Caki2 (cell line): ENCODE results near the gene TAF12. TPM values are rescaled to one million over a fixed set of nuclear protein-coding genes. Genes with fewer than 3 reads are reported as not detected.
"Not testable (repeated sequence)": the region's sequence is repeated elsewhere in the genome, so short reads cannot be mapped to it uniquely, and the experiment has no call there.

Source experiments
- DNase-seq: peaks from one replicate; pipeline ENCODE4 v3.0.0-alpha.2; 2015; ENCODE audit warnings: low read depth
- in situ Hi-C: cut with HindIII; loops from 2 replicates; pipeline ENCODE4 v1.10.0; 2016; ENCODE audit warnings: low sequenced_read_pairs, low pct_unique_long_range_greater_than_20kb, mixed read lengths
- total RNA-seq: library from RNA; depleted of rRNA; stranded (reverse); fragments of >200 nt; shearing (Covaris generic); gene quantifications from 2 replicates; pipeline ENCODE4 v1.2.3, GENCODE V29; 2014; ENCODE audit warnings: low replicate concordance; rRNA removed

Gene TAF12, protein sequence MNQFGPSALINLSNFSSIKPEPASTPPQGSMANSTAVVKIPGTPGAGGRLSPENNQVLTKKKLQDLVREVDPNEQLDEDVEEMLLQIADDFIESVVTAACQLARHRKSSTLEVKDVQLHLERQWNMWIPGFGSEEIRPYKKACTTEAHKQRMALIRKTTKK
- total RNA-seq = 19.7 and 27.3 TPM in 2 replicates

DNA sequence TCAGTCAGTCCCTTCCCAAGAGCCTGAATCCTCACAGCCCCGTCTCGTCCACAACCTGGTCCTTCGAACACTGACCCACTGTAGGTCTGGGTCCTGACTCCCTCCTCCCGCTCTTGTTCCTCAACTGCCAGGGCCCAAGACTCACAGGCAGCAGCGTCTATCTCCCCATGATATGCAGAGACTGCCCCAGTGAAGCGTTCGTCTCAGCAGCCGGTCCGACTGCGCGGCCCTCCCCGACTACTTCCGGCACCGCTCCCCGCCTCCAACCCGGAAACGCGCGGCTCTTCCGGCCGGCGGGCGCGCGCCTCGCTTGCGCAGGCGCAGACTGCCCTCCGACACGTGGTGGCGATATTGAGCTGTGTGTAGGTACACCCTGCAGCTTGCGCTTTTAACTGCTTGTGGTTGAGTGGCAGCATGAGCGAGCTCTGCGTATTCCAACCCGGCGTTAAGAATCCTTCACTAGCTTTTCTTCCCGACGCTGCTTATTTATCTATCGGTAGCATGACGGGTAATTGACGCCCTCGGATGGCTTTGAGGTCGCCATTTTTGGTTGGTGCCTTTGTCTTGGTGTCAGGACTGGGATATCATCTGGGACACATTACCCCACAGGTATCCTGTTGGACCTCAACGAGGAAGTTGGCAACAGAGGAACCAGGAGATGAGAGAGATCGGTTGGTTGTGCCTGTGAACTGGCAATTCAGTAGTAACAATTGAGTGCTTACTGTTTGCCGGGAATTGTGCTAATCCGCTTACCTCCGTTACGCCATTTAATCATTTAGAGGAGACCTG, at the start of gene TAF12:
Gene TAF12, minus strand, starts transcription at position 221 of the 789 bp plus-strand sequence. CDS start 20,986 bp downstream, outside the sequence.
- in situ Hi-C loops = no loop called here
- peak; percentile 98 for DNase-seq

DNA sequence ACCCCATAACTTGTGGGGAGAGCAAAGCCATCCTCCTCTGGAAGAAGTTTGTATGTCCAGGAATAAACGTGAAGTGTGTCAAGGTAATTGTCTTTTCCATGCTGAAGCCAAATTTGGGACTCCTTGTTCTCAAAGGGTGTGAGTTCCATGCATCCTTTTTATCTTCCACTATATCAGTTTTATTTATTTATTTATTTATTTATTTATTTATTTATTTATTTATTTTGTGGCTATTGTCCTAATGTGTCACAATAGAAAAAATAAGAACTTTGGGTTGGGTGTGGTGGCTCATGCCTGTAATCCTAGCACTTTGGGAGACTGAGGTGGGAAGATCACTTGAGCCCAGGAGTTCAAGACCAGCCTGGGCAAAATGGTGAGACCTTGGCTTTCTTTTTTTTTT, 48.8 kb upstream of the TAF12 start:
- DNase-seq, in situ Hi-C loops: not testable (repeated sequence)

DNA sequence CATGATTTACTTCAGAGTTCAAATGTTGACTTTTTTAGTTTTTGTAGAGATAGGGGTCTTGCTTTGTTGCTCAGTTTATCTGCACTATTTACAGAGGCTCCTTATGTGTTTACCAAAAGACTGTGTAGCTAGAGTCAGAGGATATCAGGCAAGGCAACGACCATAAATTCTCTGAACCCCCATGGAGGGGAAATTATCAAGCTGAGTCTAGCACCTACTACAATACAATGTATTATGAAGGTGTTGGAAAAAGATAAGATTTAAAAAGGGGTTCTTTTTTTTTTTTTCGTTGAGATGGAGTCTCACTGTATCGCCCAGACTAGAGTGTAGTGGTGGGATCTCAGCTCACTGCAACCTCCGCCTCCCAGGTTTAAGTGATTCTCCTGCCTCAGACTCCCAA, 42.1 kb upstream of the TAF12 start:
- DNase-seq = no peak
- in situ Hi-C loops = no loop called here

DNA sequence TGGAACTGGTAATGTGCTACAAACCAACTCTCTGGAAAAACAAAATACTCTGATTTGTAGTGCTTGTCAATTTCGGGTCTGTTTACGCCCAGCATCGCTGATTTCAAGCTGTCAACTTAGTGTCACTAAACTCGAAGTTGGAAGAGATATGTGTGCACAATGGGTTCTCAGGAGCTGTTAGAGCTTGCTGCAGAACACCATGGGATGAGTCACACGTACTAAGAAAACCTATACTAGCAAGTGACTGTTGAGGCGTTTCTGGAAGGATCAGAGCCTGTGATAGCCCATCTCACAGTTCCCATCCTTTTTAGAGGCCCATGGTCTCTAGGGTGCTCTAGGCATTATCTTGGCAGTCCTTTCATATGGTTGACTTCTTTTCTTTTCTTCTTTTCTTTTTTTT, 40.0 kb upstream of the TAF12 start:
- no peak for DNase-seq
- in situ Hi-C loops = no loop called here

DNA sequence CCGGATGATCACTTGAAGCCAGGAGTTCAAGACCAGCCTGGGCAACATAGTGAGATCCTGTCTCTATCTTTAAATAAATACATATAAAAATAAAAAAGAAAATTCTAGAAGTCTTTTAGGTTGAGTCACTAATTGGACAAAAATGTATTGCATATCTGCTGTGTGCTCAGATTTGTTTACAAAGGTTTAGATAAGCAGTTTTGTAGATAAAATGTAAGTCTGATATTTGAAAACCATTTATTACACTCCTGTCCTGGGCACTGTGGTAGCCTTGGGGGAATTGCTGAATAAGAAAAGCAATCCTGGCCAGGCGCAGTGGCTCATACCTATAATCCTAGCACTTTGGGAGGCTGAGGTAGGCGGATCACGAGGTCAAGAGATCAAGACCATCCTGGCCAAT, 37.3 kb upstream of the TAF12 start:
- in situ Hi-C loops = no loop called here
- DNase-seq = no peak

DNA sequence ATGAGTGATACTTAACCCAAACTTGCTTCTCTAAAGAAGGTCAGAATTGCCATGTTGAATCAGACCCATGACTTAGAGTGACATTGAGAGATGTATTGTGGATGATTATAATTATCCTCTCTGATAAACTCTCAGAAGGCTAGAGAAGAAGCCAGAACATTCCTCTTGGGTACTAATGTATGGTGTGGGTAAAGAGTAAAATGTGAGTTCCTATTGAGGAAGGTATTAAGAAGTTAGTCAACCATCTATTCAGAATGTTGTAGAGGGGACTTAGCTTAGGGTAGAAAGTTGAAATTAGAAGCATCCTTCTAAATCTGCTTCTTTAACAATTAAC, 33.0 kb upstream of the TAF12 start:
- no peak for DNase-seq
- in situ Hi-C loops = no loop called here

DNA sequence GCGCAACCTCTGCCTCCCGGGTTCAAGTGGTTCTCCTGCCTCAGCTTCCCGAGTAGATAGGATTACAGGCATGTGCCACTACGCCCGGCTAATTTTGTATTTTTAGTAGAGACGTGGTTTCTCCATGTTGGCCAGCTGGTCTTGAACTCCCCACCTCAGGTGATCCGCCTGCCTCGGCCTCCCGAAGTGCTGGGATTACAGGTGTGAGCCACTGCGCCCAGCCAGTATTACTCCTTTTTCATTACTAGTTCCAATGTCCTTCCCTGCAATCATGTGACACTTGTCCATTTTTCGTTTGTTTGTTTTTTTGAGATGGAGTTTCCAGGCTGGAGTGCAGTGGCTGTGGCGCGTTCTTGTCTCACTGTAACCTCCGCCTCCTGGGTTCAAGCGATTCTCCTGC, 30.1 kb upstream of the TAF12 start:
- DNase-seq, in situ Hi-C loops: not testable (repeated sequence)

DNA sequence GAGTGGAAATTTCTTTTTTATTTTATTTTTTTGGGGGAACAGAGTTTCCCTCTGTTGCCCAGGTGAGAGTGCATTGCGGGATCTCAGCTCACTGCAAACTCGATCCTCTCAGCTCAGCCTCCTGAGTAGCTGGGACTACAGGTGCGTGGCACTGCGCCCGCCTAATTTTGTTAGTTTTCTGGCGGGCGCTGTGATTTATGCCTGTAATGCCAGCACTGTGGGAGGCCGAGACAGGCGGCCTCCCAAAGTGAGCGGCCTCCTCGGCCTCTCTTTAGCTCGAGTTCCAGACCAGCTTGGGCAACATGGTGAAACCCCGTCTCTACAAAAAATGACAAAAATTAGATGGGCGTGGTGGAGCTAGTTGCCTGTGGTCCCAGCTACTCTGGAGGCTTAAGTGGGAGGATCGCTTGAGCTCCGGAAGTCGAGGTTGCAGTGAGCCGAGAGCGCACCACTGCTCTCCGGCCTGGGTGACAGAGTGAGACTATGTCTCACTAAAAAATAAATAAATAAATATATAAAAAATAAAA, 28.4 kb upstream of the TAF12 start:
- no peak for DNase-seq
- in situ Hi-C loops = no loop called here

DNA sequence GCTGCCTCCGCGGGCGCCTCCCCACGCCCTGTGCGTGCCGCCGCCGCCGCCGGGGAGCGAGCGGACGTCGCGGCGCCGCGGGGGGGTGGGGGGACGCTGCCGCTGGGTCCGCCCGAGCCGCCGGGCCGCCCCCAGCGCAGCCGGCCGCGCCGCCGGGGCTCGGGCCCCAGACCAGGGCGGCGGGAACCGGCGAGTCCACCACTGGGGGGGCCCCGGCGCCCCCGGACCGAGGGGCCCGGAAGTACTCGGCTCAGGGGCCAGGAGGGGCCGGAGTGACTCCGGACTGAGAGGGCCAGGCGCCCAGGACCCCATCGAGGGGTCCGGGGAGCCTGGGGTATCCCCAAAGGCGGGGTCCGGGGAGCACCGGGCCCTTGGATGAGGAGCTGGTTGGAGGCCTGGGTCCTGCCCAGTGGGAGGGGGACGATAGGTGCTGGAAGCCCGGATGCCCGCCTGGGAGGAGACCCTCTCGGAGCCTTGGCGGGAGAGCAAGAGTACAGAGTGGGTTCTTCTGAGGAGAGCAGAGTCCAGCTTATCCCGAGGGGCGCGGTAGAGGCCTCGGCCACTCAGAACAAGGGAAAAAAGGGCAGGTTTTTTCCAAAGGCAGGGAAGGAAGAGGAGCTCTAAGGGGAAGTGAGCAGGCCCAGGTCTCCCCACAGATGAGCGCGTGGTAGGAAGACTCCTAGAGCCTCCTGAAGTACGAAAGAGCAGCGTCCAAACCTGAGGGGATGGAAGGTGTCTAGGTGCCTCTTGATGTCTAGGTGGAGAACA, 26.3 kb upstream of the TAF12 start:
- DNase-seq = peak; percentile 52
- in situ Hi-C loops = no loop called here

DNA sequence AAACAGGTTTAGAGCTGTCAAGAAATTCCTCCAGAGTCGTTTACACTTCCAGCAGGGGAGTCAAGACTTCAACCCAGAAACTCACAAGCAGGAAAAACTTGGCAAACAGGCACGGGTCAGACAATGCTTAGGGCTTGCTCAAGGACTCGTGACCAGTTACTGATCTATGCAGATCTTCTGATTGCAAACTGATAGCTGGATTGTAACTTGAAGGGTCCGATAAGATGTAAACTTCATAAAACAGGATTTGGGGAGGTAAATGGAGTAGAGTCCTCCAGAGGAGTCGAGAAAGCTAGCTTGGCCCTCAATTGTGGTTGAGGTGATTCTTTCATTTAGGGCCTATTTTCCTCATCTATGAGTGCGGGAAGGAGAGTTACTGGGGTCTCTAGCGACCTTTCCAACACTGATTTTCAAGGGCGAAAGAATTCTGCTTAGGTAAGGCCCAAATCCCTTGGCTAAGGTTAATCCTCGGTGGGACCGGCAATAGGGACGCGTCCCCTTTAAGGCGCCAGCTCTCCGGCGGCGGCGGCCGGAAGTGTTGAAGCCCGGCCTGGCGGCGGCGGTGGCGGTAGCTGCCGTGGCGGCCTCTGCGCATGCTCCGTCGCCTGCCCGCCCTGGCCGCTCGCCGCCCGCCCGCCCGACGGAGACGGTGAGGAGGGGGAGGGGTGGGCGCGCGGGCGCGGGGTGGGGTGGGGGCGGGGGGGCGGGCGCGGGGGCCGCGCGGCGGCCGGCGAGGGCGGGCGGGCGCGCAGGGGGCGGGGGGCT, 25.5 kb upstream of the TAF12 start, which contains the start of gene GMEB1:
Gene GMEB1, plus strand, starts transcription at position 594 of the 765 bp plus-strand sequence. CDS start 14,829 bp downstream, outside the sequence.
- in situ Hi-C loops = no loop called here
- peak; percentile 74 for DNase-seq

DNA sequence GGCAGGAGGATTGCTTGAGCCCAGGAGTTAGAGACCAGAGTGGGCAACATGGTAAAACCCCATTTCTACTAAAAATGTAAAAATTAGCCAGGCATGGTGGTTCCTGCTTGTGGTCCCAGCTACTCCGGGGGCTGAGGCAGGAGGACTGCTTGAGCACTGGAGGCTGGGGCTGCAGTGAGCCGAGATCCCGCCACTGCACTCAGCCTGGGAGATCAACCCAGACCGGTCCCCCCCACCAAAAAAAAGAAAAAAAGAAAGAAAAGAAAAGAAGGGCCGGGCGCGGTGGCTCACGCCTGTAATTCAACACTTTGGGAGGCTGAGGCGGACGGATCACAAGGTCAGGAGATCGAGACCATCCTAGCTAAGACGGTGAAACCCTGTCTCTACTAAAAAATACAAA, 23.9 kb upstream of the TAF12 start:
- in situ Hi-C loops = no loop called here
- no peak for DNase-seq

DNA sequence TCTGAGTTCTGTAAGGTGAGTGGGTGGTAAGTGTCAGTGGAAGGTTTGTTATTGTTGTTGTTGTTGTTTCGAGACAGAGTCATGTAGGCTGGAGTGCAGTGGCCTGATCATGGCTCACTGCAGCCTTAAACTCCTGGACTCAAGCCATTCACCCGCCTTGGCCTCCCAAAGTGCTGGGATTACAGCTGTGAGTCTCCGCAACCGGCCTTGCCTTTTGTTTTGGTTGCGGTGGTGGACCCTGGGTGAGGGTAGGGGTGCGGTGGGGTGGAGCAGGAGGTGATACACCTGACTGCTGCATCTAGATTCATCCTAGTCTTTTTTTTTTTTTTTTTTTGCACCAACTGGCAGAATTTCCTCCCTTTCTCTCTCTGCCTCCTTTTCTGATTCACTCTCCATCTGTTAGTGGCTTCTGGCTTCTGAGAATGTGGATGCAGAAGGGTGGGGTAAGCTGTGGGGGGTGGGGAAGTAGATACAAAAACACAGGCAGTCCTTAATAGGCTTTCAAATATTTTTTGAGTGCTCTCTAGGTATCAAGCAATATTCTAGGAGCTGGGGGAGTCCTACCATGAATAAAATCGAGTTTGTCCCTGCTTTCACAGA, 21.1 kb upstream of the TAF12 start:
- no peak for DNase-seq
- in situ Hi-C loops = no loop called here

DNA sequence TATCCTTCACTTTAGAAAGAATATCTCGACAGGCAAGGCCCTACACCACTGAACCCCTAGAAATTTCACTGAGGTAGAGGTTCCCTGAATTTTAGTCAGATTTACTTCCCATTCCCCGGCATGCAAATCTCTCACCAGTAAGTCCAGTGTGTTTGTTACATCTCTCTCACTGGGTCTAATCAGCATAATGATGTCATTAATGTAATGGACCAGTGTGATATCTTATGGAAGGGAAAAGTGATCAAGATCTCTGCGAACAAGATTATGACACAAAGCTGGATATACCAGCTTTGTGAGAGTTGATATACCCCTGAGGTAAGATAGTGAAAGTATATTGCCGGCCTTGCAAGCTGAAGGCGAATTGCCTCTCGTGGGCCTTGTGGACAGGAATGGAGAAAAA, 13.5 kb upstream of the TAF12 start:
- in situ Hi-C loops = no loop called here
- no peak for DNase-seq

DNA sequence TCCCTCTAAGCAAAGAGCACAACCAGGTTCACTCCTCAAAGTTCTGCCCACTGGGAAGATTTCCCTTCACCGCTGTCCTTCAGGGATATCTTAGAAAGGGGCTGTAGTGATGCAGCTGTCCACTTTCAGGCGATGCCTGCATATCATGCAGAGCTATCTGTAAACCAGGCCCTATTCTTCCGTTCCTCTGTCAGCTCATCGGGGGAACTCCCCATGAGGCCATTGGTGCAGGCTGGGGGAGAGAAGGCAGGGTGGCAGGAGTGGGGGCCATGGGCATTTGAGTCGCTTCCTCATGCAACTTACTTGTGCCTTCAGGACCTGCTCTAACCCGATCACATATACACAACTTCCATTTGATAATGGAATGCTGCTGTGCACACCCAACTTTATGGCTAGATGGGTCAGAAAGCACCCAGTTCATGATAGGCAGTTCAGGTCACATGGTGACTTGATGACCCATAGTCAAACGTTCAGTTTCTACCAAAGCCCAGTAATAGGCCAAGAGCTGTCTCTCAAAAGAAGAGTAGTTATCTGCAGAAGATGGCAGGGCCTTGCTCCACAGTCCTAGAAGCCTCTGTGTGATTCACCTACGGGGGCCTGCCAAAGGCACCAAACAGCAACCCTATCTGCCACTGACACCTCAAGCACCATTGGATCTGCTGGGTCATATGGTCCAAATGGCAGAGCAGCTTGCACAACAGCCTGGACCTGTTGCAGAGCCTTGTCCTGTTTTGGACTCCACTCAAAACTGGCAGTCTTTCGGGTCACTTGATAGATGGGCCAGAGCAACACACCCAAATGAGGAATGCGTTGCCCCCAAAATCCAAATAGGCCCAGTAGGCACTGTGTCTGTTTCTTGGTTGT, 12.8 kb upstream of the TAF12 start:
- DNase-seq, in situ Hi-C loops: not testable (repeated sequence)

DNA sequence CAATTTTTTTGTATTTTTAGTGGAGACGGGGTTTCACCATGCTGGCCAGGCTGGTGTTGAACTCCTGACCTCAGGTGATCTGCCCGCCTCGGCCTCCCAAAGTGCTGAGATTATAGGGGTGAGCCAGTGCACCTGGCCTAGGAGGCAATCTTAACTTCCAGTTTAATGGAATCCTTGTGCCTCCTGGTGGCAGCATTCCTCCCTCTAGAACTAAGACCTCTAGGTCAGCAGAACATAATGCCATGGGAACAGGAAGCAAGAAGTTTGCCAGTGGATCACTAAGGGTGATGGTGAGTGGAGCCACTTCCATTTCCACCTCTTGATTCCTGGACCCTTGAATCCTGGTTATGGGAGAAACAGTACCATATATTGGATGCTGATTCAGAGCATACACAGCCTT, 11.0 kb upstream of the TAF12 start:
- in situ Hi-C loops, DNase-seq: not testable (repeated sequence)

DNA sequence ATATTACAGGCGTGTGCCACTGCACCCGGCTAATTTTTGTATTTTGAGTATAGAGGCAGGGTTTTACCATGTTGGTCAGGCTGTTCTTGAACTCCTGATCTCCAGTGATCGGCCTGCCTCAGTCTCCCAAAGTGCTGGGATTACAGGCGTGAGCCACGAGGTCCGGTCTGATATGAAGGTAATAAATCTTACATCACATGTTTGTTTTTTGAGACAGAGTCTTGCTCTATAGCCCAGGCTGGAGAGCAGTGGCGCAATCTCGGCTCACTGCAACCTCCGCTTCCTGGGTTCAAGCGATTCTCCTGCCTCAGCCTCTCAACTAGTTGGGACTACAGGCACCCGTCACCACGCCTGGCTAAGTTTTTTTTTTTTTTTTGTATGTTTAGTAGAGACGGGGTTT, 10.2 kb upstream of the TAF12 start:
- in situ Hi-C loops, DNase-seq: not testable (repeated sequence)
